HG03175 (cell line): ENCODE data around the gene KLHL30.

ENCODE experiments used
- ATAC-seq: cut with Tn5 transposase; IDR thresholded peaks from one replicate; pipeline ENCODE4 v1.9.1; 2021; ENCODE audit warnings: mild to moderate bottlenecking, moderate library complexity; ENCODE audit not compliant: unreplicated experiment

Gene KLHL30

DNA sequence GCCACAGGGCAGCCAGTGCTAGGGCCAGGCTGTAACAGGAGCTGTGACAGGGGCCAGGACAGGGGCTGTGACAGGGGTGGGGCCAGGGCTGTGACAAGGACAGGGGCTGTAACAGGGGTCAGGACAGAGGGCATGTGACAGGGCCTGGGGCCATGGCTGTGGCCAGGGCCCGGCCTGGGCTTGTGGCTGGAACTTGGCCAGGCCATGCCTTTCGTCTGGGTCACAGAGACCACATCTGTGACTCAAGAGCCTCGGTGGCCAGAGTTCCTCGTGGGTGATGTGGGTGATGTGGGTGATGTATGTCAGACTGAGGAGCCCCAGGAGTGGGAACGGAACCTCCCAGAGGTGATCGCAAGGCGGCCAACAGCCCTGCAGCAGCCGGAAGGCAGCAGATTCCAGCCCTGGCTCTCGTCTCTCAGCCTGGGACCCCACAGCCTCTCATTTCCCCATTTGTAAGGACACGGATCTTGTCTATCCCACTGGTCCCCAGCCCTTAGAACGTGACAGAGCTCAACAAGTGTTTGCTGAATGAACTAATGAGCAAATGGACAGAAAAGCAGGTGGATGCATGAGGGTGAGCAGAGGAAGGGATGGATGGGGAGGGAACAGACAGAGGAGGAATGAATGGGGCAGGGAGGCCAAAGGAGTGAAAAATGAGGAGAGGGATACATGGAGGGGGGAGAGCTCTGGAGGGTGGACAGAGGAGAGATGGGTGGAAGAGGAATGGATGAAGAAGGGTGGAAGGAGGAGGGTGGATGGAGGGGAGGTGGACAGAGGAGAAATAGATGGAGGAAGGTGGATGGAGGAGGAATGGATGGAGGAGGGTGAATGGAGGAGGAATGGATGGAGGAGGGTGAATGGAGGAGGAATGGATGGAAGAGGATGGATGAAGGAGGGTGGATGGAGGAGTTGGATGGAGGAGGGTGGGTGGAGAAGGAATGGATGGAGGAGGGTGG is 21.0 kb upstream of the KLHL30 start:
- ATAC-seq = no peak

DNA sequence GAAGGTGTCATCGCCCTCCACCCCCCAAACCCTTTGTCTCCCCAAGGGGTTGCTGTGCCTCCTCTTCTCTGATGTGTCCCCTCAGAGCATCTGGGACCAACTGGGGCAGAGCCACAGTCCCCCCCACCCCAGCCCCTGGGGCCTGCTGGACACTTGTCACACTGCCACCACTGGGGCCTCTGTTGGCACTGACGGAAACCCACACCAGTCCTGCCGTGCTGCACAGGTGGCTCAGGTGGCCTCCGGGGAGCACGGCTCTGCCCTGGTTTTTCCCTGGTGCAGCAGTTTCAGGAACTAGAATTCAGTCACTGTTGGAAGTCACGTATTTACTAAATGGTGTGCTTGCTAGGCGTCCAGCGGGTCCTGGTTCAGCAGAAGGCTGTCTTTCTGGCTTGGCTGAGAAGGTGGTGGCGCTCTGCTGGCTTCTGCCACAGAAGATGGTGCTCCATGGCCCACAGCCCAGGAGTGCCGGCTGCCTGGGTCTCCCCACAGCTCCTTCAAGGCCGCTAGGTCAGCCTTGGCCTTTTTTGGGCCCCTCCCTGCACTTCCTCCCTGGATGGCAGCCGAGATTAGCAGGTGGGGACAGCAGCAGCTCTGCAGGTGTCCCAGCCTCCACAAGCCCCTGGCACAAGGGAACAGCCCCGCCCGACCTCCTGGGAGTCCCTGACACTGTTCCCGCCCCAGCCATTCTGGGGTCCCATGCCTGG is 18.6 kb upstream of the KLHL30 start:
- no peak for ATAC-seq

DNA sequence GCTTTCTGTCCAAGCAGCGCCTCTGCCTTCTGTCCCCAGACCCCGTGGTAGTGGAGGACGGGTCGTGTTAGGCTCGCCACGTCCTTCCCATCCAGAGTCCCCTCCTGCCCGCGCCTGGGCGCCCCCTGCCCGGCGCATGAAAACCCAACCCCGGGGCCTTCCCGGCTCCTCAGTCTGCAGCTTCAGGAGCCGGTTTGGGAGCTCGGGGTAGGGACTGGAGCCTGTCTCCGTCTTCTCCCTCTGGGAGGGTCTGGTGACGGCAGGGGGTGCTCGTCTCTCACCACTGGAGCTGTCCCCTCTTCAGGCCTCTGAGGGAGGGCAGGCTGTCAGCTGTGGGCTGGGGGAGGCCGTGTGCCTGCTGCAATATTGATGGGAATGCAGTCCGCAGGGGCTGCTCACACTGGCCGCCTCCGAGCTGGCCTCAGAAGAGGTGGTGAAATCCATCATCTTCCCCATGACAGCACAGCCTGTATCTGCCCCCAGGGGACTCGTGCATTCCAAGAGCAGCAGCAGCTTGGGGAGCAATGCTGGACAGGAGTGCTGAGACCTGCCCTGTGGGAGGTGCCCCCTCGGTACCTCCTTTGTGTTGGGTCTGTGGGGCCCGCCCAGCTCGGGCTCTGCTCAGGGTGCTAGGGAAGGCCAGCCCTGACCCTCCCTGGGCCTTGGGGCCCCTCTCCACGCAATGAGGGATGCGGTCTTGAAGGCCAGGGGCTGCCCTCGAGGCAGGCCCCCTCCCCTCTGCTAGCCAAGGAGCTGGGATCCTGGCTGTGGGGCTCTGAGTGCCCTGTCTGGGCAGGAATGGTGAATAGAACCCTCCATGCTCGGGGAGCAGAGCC is 17.8 kb upstream of the KLHL30 start:
- ATAC-seq = no peak

DNA sequence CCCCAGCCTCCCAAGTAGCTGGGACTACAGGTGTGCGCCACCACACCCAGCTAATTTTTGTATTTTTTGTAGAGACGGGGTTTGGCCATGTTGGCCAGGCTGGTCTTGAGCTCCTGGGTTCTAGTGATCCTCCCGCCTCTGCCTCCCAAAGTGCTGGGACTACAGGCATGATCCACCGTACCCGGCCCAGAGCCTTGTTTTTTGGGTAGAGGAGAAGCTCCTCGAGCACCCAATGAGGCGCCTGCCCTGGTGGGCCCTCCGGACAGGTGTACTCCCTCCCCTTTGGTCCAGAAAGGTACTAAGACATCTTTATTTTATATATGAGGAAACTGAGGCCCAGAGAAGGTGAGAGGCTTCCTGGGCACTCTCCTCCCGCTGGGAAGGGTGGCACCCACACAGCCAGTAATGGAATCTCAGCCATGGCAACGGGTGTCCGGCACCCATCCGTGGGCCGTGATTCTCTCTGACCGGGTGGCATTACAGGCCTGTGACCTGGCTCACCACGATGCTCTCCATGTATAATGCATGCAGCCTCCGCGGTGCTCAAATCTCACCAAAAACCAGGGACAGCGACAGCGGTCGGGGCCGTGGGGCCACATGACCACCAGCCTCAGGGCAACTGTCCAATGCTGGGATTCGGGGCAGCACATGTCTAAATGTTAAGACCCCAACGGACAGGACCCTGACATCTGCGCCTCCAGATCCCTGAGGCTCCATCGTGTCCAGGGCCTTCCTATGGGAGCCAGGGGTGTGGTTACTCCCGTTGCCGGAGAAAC is 16.8 kb upstream of the KLHL30 start:
- ATAC-seq = no peak

DNA sequence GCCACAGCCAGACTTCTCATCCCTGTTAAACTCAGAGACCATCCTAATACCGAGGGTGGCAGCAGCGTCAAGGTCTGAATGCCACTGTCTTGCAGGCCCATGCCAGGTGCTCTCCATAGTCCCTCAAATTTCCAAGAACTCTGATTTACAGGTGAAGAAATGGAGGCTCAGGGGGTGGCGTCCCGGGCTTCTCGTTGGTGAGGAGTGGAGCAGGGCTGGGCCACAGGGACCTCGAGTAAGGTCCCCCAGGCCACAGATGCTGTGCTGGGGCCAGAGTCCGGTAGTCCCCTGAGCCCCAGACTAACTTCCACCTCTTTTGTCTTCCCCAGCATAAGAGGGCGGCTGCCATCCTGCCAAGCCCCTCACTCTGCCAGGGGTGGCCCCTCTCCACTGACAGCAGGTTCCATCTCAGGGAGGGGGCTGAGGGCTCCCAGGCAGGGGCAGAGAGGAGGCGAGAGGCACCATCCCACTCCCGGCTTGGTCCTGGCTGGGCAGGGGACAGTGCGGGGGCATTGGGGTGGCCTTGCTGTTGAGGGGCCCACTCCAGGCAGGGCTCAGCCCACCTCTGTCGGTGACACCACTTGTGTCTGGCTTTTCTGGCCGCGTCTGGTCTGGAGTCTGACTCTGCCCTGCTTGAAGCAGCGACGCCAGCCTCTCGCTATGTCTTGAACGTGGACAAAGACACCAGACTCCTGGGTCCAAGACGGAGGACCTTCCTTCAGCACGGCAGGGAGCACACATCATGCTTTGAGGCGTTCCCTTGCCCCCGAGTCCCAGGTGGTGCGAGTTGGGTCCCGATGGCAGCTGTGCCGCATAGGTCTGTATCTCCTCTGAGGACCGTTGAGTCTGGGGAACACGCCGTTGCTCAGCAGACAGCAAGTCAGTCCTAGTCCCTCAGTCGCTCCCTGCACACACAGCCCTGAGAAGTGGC is 15.9 kb upstream of the KLHL30 start:
- no peak for ATAC-seq

DNA sequence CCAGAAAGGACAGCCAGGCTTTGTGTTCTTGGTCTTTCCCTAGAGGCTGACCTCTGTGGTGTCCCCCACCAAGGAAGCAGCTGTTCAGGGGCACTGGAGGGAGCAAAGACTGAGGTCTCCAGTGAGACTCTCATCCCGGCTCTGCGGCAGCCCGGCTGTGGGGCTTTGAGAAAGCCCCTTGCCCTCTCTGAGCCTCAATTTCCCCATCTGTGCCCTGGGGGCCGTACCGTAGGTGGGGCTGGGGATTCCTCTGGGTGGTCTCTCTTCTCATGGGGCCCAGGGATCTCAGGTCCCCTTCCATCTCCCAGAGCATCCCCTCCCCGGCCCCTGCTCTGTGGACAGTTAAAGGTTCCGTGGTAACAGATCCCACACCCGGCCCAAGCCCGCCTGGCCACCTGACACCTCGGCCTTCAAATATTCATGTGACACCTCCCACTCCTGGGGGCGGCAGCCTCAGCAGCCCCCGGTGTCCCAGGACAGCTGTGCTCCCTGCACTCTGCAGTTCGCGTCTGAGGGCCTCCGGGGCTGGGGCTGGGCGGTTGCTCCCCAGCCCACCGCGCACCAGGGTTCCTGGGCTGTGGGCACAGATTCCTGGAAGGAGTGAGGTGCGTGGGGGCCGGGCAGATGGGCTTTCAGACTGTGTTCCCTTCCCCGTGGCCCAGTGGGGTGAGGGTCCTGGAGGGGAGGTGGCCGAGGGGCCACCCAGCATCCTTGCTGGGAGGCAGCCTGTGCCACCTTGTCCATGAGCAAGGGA is 15.1 kb upstream of the KLHL30 start:
- ATAC-seq = no peak

DNA sequence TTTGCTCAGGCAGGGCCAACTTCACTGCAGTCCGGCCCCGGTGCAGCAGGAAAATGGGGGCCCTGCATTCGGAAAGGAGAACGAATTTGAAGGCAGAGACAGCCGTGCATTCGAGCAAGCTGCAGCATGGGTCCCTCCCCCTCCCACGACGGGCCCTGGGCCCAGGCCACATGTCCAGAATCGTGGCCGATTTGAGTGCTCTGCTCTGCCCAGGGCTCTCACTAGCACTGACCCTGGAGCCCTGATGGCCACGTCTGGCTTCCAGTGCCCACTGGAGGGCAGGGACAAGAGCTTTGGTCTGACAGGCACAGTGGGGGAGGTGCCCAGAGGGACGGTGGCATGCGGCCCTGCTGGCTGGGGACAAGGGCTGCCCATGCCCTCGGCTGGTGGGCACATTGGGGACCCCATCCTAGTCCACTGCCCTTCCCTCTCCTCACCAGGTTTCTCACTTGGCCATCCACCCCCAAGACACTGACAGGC is 14.4 kb upstream of the KLHL30 start:
- no peak for ATAC-seq

DNA sequence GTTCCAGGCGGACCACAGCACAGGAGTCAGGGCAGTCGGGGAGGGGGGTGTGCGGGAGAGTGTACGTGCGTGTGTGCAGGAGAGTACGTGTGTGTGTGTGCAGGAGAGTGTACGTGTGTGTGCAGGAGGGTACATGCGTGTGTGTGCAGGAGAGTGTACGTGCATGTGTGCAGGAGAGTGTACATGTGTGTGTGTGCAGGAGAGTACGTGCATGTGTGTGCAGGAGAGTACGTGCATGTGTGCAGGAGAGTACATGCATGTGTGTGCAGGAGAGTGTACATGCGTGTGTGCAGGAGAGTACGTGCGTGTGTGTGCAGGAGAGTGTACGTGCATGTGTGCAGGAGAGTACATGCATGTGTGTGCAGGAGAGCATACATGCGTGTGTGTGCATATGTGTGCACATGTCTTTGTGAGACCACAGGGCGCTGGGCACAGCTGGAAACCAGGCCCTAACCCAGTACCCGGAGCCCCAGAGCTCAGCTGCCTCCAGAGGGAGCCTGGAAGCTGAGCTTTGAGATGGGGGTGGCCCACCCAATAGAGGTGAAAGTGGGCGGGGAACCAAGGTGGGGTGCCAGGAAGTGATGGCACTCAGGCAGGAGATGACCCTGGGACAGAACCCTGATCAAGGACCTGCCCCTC is 13.9 kb upstream of the KLHL30 start:
- no peak for ATAC-seq

DNA sequence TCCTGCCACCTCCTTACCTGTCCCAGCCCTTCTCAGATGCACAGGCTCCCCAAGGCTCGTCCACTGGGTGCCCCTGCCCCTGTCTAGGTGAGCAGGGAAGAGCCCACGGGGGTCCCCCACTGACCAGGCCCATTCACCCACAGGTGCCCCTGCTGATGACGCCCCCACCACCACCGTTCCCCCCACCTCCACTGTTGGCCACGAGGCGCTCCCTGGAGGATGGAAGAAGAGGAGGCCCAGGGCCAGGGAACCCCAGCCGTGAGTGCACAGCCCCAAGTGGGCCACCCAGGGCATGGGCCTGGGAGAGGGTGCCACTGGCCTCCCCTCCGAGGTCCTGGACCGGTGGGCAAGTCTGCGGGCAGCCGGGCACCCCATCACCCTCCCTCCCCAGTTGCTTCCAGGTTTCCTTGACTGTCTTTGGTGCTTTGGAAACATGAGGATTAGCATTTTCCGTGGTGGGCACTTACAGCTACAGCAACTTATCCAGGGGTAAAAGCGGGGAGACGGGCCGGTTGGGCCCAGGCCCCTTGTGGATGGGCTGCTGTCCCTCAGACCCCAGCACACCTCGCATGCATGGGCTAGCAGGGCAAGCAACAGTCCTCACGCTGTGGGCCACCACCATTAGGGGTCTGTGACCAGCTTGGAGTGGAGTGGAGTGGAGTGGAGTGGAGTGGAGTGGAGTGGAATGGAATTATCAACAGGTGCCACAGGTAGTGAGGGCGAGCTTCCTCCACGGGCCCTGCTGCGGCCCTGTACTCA is 13.2 kb upstream of the KLHL30 start:
- ATAC-seq = no peak

DNA sequence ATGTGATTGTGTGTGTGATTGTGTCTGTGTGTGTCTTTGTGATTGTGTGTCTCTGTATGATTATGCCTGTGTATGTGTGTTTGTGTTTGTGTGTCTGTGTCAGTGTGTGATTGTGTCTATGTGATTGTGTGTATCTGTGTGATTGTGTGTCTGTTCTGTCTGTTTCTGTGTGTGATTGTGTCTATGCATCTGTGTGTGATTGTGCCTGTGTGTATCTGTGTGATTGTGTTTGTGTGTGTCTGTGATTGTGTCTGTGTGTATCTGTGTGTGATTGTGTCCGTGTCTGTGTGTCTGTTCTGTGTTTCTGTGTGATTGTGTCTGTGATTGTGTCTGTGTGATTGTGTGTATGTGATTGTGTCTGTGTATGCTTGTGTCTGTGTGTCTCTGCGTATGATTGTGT is 12.1 kb upstream of the KLHL30 start:
- no peak for ATAC-seq

DNA sequence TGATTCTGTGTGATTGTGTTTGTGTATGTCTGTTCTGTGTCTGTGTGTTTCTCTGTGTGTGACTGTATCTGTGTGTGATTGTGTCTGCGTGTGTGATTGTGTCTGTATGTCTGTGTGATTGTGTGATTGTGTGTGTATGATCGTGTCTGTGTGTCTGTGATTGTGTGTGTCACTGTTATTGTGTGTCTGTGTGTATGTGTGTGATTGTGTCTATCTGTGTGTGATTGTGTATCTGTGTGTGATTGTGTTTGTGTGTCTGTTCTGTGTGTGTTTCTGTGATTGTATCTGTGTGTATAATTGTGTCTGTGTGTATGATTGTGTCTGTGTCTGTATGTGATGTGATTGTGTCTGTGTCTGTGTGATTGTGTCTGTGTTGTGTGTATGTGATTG is 11.7 kb upstream of the KLHL30 start:
- ATAC-seq = no peak

DNA sequence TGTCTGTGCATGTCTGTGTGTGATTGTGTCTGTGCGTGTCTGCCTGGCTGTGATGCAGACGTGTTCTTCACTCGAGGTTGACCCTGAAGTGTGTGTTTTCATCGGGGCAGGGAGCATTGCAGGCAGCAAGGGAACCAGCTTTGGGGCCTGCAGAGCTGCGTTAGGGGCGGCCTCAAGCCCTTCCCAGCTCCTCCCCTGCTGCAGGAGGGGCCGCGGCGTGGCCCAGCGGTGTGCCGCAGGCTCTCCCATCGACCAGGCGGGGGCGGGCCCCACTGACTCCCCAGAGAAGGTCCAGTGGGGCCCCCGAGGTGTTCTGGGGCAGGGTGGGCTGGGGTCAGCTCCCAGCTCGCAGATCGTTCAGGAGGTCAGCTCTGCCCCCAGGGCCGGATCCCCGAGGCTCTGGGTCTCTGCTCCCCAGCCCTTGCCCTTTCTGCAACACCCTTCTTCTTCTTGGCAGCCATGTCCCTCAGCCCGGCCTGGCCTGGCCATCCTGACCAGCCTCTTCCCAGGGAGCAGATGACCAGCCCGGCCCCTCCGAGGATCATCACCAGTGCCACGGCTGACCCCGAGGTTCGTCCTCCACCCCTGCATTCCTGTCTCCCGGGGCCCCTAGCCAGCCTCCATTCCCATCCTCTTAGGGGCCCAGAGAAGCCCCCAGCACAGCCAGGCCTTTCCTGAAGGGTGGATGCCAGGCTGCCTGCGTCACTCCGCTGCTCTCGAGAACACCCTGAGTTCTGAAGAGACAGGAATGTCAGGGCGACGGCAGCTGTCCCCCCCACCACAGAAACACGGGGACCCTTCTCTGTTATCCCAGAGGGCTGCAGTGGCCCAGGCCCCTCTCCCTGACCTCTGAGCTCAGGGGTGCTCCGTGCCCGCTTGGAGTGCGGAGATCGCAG is 11.1 kb upstream of the KLHL30 start:
- ATAC-seq = peak; percentile 63

DNA sequence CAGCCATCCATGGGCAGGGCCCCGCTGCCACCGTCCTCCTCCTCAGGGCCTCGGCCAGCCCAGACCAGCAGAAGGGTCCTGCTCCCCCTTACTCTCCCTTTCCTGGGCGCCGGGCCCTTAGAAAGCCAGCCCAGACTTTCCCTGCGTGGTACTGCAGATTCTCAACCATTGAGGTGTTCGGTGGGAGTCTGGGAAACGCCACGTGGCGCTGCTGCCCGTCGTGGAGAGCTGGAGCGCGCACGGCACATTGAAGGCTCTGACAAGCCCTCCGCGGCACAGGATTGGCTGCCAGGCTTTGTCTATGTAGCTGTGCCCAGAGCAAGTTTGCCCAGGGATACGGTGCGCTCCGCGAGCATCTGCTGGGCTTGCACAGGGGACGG is 10.4 kb upstream of the KLHL30 start:
- ATAC-seq = no peak

DNA sequence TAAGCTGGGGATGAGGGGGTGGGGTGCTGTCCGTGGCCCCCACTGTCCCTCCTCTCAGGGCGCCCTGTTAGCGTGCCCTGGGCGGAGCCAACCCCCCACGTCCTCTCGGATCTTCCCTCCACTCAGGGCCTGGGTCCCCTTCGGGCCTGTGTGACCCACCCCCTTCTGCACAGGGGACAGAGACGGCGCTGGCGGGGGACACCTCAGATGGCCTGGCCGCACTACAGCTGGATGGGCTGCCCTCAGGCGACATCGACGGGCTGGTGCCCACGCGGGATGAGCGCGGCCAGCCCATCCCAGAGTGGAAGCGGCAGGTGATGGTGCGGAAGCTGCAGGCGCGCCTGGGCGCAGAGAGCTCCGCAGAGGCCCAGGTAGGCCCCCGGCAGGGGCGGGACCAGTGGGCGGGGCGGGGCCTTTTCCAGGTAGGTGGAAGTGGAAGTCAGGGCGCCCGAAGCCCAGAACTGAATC is 9.9 kb upstream of the KLHL30 start:
- no peak for ATAC-seq

DNA sequence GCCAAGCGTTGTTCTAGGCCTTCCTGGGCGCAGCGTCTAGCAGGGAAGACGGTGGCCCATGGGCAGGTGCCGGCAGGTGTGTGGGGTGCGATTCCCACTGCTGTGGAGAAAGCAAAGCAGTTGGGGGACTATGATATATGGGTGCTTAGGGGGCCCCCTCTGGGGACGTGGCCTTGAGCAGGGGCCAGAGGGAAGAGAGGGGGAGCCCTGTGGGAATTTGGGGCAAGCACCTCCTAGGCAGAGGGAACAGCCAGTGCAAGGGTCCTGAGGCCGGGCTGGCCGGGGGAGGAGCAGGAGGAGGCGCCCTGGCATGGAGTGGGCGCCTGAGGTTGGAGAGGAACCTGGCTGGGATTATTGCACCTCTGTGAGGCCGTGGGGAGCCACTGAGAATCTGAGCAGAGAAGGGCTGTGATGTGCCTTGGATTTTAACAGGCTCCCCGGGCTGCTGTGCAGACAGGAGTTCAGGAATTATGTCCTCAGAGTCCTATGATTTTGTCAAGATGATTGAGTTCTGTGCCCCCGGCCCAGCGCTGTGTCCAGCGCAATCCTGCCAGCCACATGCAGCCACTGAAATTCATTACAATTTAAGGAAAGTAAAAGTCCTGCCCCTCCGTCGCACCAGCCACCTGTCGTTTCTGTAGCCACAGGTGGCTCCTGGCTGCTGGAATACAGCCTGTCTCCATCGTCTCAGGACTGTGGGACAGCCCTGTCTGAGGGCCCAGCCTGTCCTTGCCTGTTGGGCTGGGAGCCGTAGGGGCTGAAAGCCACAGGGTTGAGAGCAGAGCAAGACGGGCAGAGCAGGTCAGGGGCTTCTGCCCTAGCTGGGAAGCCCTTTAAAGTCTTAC is 9.1 kb upstream of the KLHL30 start:
- ATAC-seq = no peak
